ENCODE data around the gene INAFM1. TPM values are rescaled to one million over a fixed set of nuclear protein-coding genes. Genes with fewer than 3 reads are reported as not detected.

INAFM1 gene
- total RNA-seq, result 3.5 and 4.6 TPM in 2 replicates

DNA sequence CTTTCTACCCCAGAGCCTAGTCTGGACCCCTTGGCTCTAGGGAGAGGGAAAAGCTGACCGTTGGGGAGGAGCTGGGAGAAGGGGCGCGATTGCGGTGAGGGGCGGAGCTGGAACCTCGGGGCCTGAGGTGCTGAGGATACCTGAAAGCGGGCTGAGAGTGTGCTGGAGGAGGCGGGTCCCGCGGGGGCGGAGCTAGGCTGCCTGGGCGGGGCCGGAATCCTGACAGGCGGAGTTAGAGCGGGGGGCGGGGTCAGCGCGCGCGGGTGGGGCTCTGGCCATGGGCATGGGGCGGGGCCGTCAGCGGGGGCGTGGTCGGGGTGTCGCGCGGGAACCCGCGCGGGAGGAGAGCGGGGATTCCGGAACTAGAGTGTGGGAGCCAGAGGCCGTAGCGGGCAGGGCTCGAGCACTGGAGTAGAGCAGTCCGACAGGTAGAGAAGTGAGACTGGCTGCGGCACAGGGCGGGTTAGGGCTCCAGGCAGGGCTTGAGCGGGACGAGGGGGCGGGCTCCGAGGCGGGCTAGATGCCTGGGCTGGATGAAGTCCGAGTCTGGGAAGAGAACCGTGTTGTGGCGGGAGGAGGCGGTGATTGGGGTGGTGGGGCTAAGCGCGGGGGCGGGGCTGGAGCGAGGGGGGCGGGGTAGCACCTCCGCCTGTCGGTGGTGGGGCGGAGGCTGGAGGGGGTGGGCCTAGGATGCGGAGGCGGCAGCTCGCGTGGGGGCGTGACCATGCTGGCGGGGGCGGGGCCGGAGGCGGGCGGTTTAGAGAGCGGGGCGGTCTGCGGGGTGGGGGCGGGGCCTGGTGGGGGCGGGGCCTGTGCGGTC, at the start of gene INAFM1:
Gene INAFM1, plus strand, starts transcription at position 815 of the 820 bp plus-strand sequence. CDS start 35 bp downstream, outside the sequence.

DNA sequence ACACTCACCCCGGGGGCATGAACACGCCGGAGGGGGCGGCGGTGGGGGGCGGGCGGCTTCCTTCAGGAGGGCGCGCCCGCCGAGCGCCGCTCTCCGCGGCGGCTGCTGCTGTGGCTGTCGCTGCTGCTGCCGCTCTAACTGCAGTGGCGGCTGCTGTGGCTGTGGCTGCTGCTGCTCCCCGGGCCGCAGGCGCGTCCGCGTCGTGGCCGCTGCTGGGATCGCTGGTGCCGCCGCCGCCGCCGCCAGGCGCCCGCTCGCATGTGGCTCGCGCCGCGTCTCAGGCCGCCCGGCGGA, 43.8 kb upstream of the INAFM1 start, which contains the start of gene BBC3:
Gene BBC3, minus strand, starts transcription at position 279 of the 294 bp plus-strand sequence. CDS start 2,768 bp downstream, outside the sequence.

DNA sequence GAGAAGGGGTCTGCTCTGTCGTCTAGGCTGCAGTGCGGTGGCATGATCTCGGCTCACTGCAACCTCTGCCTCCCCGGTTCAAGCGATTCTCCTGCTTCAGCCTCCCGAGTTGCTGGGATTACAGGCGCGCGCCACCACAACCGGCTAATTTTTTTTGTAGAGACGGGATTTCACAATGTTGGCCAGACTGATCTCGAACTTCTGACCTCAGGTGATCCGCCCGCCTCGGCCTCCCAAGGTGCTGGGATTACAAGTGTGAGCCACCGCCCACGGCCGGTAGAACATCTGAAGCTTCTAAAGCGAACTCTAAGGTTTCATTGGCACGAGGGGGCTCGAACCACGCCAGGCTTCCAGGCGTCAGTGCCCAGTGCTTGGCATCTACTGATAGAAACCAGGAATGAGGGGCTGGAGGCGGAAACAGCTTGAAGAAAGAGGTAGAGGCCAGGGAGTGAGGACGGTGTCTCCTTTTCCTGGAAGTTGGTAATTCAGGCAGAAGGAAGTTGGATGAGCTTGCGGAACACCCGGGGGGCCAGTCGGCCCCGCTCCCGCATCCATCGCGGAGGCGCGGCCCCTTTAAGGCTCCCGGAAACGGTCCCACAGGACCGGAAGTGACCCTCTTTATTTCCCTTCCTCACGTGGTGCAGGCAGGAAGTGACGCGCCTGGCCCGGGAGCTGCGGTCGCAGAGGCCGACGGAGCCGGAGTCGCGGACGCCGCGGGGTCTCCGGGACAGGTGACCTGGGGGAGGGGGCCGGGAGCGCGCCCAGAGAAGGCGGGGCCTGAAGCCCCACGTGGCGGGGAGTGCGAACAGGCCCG, 18.6 kb upstream of the INAFM1 start, which contains the start of gene CCDC9:
Gene CCDC9, plus strand, starts transcription at position 647 of the 814 bp plus-strand sequence. CDS start 1,876 bp downstream, outside the sequence.

DNA sequence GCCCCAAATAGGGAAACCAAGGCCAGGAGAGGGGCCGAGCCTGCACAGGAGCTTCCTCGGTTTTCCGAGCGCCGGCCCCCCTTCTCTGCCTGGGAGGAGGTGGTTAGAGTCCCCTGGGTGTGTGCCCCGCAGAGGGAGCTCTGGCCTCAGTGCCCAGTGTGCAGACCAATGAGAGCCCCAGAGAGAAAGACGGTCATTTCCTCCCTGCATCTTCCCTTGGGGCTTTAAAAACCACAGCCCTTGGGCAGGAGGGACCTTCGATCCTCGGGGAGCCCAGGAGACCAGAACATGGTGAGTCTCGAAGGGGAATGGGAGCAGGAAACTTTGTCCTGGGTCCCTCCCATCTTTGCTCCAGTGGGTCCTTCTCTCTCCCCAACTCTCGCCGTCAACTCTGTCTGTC, 34.9 kb downstream of the INAFM1 start, which contains the start of gene C5AR1:
Gene C5AR1, plus strand, starts transcription at position 254 of the 400 bp plus-strand sequence. Its CDS starts 35 bp downstream, at position 289.

Other genes starting within 250 kb of the INAFM1 start
- gene TMEM160, start 226.3 kb upstream of the INAFM1 start, total RNA-seq, result 48.2 and 80.9 TPM in 2 replicates
- 14.3 and 16.3 TPM in 2 replicates for gene ZC3H4, start 161.1 kb upstream of the INAFM1 start, total RNA-seq
- gene SAE1, start 144.1 kb upstream of the INAFM1 start, total RNA-seq, result 61.0 and 119 TPM in 2 replicates
- gene BBC3, start 43.7 kb upstream of the INAFM1 start, total RNA-seq, result 3.8 and 12.5 TPM in 2 replicates
- 11.9 and 12.0 TPM in 2 replicates for gene CCDC9, start 18.4 kb upstream of the INAFM1 start, total RNA-seq
- gene C5AR1, start 35.0 kb downstream of the INAFM1 start, total RNA-seq, result not detected in 2 replicates
- not detected in 2 replicates for gene C5AR2, start 57.3 kb downstream of the INAFM1 start, total RNA-seq
- 15.9 and 17.2 TPM in 2 replicates for gene DHX34, start 74.4 kb downstream of the INAFM1 start, total RNA-seq
- gene MEIS3, start 144.6 kb downstream of the INAFM1 start, total RNA-seq, result 0.80 and 7.3 TPM in 2 replicates
- gene SLC8A2, start 197.0 kb downstream of the INAFM1 start, total RNA-seq, result 0.16 TPM in 1 of 2 replicates, not detected in the other
- gene KPTN, start 209.3 kb downstream of the INAFM1 start, total RNA-seq, result 2.9 and 3.2 TPM in 2 replicates
- gene NAPA, start 240.2 kb downstream of the INAFM1 start, total RNA-seq, result 71.0 and 88.9 TPM in 2 replicates